NAMALWA (cell line): ENCODE results near the gene LRGUK.

Source experiments
- DNase-seq: peaks from one replicate; pipeline ENCODE4 v3.0.0-alpha.2; 2015; ENCODE audit warnings: low spot score

LRGUK gene

DNA sequence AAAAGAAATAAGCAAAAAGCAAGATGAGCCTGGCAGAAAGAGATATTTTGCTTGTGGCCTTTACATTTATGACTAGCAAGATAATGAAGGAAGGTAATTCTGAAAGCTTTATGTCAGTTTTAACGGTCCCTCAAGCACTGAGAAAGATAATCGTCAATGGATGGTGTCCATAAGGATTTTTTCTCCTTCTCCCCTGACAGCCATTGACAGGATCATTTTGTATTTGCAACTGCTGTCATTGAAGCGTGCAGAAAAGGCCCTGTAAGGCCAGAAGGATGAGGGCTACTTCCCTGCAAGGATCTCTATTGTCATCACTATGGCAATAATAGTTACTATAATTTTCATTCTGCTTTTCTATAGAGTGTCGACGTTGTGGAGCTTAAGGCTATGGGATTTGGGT lies 994 bp upstream of the LRGUK start:
- no peak for DNase-seq

DNA sequence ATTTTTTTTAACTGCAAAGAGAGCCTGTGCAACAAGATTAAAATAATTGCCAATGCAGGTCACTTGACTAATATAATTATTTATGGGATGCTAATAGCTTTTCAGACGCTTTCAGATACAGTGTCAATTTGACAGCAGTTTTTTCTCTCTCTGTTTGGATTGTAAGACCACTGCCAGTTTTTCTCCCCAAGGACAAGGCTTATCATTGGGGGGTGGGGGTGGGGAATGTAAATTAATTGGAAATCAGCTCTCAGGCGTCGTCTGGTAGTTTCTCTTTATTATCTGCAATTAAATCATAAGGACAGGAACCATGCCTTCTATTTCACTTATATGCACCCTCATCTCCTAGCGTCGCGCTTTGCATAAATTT lies 559 bp upstream of the LRGUK start:
- no peak for DNase-seq

DNA sequence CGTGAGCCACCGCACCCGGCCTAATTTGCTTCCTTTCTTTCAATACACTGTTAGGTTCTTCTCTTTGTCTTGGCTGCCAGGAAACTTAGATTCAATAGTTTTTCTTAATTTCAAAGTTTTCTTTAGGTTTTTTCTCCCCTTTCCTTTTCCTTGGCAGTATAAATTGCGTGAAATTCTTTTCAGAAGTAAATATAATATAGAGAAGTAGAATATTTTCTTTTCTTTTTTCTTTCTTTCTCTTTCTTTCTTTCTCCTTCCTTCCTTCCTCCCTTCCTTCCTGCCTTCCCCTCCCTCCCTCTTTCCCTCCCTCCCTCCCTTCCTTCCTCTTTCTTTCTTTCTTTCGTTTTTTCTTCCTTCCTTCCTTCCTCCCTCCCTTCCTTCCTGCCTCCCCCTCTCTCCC lies 1.7 kb downstream of the LRGUK start:
- no peak for DNase-seq

DNA sequence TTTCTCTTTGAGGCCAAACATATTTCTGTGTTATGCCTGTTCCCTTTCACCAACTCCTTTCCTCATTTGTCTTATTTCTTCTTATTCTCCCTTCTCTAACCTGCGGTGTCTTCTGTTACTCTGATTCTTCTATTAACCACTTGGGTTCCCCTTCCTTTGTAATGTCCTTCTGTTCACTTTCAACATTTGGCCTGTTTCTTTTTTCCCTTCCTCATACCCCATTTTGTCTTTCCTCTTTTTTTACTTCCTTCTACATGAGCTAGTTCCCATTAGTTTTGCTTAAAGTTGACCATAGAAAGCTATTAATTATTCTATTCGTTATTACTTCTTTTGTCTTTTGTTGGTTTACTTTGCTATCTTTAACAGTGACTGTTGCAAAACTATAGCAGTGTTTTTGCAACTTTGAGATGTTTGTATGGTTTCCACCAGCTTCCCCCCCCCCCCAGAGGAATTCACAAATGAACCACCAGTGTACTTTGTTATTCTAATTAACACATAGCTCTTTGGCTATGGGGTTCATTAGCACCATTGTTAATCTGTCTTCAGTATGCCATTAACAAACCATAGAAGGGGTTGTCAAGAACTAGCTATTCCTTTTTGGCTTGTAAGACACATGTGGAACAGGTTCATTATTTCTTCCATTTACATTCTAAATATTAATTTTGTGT lies 2.9 kb downstream of the LRGUK start:
- DNase-seq, result no peak

DNA sequence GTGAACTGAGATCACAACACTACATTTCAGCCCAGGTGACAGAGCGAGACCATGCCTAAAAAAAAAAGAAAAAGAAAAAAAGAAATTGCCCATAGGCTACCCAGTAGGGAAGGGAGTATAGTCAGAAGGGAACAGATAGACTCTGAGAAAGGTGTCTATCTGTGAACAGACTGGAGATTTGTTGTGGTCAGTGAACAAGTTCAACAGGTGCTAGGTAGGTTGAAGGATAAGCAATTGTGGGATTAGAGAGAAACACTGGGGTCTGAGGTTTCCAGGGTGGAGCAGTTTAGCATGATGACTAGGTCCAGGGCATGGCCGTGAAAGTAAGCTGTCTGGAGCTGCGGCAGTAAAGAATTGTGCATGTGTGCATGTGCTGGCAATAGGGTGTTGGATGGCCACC lies 6.9 kb downstream of the LRGUK start:
- no peak for DNase-seq

DNA sequence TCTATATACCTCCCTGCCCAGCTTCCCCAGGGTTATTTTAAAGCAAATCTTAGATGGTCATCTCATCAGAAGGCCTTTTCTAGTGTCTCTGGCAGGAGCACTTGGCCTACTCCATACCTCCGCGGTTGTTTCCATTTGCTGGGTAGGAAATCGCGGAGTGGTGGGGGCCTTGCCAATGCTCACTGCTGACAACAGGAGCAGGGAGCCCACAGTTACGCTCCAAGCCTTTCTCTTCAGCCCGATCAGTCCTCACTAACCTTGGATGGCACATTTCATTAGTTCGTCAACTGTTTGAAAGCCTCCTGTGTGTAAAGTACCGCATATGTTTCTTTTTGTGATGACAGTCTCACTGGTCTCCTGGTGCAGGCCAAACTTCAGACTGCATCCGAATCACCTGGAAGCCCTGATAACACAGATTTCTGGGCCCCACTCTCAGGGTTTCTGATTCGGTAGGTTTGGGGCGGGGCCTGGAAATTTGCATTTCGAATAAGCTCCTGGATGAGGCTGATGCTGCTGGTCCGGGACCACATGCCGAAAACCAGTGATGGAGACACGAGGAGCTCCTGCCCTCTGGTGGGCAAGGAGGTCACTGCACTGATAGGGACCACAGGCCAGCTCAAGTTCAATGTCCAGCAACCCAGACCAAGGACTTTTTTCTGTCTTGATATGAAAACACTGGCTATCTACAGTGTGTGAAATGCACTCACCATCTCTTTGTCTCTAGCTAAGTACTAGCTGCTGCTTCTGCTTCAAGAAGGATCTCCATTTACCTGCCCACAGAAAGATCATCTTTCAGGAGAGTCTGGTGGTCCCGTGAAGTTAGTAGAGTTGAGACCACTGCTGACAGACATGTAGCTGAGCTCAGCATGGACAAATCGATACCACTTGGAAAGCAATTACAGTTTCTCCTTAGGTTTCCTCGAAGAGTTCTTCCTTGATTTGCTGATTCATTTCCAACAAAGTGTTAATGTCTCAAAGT lies 14.0 kb downstream of the LRGUK start:
- peak; percentile 84 for DNase-seq

DNA sequence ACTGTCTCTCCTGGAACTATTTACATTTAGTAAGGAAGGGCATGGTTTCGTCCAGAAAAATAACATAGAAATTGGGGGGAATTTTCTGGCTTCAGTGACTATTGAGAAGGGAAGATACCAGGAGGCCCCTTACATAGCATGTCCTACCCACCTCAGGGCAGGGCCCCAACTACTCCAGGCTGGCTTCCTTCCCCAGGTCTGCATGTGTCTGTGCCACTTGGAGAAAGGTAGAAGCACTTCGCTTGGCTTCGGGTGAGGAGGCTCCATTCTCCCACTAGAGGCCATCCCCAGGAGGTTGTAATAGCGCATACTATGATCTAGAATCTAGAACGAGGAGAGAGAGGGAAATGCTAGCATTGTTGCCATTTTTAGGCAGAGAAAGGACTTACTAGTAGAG lies 14.7 kb downstream of the LRGUK start:
- no peak for DNase-seq

DNA sequence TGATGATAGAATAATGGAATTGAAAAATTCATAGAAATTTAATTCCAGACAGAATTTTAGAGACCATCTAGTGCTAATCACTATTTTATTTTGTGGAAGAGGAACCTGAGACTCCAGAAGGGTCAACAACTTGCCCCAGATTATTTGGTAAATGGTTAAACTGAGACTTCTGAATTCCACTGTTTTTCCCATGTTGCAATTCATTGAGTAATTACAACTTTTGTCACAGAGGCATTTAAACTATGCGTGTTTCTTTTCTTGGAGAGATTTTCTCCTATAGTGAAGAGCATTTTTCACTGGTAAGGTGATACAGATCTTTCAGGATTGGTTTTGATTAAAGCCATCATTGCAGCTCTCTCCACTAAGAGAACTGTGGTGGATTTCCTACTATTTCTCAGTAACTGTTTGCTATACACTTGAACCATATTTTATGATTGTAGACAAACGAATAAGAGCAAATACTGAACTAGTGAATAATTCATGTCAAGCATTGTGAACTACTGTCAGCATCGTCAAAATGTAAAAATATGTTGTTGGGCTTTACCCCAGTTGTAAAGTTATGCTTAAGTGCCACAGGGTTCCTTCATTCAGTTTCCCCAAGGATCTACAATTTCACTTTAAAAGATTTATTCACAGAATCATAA lies 26.5 kb downstream of the LRGUK start:
- DNase-seq, result no peak

DNA sequence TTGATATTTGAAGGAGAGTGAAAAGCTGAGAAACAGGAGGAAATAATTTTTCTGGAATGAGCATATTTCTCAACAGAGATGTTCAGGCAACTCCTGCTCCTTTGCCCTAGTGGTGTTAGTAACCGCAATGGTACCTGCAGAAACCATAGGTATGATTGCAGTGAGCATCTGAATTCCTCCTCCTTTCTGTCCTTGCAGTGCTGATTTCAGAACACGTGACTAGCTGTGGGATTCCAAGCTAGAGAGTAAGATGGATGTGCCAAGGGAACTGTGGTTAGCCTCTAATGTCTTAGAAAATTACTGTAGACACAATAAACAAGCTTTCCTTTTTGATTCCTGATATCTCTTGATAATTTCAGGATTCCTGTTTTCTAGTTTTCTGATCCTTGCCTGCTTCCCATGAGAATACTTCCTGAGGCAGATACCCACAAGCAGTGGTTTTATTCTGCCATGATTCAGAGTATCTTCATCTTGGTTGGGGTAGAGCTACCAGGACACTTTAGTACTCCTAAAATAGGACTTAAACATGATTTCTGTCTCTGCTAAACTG lies 27.5 kb downstream of the LRGUK start:
- DNase-seq, result no peak

DNA sequence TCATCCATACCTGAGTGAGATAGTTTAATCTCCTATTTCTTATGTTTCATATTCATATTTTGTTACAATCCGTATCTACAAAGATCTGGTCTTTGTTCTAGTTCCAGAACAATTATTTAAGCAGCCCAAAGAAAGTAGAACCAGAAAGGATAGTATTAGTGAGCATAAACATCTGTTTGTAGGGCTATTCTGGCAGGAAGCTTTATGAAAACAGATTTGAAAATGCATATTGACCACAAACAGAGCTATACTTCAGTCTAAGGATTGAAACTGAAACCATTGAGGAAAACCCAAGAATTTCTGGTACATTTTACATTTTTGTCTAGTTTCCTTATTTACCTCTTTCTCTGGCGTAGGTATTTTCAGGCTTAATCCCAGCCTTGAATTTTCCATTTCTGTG lies 28.1 kb downstream of the LRGUK start:
- DNase-seq, result no peak

DNA sequence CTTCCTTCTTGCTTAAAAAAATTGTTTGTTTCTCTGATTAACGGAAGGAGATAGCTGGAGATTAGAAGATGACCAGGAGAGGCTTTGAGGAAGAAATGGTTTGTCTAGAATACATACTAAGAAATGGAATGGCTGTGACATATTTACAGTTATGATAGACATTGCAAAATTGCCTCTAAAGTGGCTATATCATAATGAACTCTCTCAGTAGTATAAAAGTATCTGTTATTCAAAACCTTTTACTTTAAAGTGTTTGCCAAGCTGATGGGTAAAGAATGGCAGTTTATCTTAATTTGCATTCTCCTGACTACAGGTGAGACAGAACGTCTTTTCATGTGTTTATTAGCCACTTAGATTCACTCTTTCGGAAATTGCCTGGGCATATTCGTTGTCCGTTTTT lies 28.7 kb downstream of the LRGUK start:
- DNase-seq, result no peak

DNA sequence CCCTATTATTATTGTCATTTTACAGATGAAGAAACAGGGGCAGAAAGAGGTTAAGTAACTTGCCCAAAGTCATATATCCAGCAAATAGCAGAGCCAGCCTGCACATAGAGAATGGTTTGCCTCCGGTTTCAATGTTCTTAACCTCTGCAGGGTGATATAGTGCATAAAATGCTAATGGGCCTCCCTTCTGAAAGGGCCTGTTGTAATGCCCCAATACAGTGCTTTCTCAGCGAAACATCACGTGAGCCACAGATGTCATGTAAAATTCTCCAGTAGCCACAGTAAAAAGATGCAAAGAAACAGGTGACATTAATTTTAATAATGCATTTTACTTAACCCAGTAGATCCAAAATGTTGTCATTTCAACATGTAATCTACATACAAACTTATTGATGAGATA lies 38.1 kb downstream of the LRGUK start:
- DNase-seq, result no peak

DNA sequence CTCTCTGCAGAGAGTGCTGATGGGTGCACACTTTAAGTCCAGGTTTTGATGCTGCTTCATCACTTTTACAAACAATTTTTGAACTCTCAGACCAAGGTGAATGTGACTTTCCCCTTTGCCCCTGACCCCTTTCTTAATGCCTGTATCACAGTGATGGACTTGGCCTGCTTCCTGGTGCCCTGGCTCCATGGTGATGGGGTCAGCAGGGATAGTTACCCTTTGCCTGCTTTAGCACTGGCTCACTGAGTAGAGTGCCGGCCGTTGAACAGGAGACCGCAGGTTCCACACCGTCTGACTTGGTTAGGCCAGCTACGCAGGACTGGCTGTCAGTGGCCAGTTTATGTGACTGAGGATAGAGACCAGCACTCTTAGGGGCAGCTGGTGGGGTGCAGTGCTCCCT lies 40.1 kb downstream of the LRGUK start:
- DNase-seq, result no peak

DNA sequence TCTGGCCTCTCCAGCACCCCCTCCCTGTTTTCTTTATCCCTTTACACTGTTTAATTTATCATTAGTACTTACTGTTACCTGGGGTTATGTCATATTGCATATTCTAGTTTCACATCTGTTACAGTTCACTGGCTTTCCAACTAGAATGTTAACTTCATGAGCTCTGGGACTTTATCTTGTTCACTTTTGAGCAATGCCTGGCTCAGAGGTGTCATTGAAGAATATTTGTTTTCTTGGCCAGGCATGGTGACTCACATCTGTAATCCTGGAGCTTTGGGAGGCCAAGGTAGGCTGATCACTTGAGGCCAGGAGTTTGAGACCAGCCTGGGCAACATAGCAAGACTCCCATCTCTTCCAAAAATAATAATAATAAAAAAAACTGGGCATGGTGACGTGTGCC lies 40.7 kb downstream of the LRGUK start:
- DNase-seq, result no peak

DNA sequence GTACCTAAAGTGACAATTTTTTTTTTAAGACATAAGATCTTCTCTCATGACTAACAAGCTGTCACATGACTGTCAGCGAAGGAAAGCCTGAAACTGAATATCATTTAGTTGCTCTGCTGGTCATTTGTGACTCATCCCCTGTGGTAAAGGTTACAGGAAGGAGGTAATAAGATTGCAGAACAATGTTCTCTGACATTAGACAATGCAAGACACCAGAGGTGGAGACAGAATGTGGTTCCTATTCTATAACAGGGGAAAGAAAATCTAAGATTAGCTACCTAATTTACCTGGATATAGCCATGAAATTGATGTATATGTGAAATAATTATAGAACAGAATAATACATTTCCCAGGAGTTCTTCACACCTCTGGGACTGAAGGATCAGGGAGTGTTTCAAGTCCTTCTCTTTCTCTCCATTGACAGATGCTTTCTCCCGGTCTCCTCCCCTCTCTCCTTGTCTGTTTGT lies 47.7 kb downstream of the LRGUK start:
- peak; percentile 20 for DNase-seq

DNA sequence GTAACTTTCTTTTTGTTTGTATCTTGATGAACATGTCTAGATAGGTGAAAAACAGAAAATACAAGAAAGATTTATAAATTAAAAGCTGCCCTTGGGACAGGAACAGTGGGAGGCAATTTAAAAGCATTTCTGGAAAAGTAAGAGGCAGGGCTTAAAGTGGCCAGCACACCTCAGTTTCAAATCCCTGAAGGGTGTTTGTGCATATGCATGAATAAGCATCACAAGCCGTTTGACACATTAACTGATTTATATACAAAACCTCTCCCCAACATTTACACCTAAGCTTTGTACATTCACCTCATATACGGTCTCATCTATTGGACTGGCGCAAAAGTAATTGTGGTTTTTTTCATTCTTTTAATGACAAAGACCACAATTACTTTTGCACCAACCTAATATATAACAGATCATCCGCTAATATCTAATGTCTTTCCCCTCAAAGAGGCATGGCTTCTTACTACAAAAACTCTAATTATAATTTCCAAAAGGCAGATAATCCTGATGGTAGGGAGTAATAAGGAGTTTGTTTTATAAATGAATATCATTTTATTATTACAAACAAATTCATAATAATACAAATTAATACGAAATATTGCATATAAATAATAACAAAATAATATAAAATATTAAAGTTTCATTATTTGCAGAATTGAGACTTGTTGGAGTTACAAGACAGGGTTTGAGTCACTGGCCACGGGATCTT lies 48.3 kb downstream of the LRGUK start:
- no peak for DNase-seq

DNA sequence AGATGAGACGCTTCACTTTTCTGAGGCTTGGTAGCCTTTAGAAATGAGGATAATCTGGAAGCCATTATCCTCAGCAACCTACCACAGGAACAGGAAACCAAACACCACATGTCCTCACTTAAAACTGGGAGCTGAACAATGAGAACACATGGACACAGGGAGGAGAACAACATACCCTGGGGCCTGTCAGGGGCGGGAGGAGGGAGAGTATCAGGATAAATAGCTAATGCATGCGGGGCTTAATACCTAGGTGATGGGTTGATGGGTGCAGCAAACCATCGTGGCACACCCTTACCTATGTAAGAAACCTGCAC lies 48.9 kb downstream of the LRGUK start:
- DNase-seq, result no peak

DNA sequence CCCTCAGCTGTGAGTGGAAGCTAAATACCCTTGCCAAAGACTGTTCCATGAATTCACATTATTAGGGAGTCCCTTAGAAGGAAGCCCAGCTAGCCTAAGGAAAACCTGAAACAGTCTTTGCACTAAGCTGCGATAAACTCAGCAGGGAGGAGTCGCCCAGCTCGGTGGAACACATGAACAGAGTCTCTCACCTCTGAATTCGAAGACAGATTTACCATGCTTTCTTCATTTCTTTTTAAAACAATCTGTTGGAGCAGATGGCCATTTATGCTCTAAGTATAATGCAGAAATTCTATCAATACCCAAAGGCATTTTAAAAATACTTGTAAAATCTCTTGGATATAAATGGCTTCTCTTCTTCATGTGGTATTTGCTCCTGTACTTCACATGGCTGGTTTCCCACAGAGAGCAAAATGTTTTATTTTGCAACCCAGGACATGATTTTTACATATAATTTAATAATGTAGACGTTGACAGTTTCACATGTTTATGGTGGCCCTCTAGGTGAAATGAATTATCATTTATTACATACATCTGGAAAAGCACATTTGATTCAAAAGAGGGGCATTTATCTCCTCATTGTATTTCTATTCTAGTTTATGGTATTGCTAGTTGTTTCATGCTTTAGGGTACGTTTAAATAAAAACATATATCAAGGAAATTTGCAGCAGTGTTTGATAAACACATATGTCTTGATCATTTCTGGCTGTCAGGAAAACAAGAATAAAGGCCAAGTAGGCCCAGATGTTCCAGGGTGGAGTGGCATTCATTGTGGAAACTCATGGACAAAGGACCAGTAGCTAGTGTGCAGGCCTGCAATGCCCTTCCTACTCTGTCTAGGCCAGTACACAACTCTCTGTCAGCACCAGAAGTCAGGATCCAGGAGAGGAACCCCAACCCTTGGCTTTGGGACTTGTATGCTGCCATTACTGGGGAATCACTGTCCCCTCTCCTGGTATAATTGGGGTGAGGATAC lies 52.2 kb downstream of the LRGUK start:
- DNase-seq, result no peak

DNA sequence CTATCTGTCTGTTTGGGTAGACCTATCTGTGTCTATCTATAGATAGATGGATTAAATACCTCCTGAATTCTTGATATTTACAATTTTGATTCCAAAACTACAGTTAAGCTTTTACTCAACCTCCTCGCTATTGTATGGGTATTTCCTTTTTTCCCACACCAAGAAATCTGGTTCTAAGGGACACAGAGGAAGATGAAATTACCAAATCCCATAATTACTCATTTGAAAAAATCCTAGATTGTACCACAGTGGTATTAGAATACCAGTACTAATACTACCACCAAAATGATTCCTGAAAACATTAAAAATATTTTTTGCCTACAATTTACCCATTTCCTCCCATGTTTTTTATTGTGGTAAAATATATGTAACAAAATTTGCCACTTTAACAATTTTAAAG lies 53.2 kb downstream of the LRGUK start:
- no peak for DNase-seq

DNA sequence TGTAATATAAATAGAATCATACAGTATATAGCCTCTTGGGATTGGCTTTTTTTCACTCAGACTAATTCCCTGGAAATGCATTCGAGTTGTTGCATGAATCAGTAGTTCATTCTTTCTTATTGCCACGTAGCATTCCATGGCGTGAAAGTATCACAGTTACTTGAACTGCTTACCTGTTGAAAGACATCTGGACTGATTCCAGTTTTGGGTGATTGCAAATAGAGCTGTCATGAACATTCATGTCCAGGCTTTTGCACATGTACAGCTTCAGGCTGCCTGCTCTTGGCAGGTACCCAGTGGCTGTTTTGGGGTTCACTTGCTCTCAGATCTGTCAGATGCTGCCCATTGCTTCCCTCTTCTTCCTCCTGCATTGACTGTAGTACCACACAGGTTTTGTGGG lies 54.9 kb downstream of the LRGUK start:
- no peak for DNase-seq

DNA sequence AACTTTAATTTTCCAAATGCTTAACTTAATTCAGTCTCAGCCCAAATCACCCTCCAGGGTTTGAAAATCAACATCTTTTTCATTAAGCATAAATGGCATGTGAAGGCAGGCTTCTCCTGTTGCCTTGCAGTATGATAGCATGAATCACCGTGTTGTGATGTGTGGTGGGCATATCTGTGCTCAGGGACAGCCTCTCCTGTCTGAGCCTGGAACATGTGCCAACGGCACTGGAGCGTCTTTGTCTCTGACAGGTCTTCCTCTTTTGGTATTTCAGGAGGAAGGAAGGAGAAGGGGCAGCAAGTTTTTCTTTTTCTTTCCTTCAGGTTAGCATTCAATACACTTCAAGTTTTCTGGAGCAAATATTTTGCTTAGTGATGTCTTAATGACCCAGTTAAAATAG lies 57.6 kb downstream of the LRGUK start:
- no peak for DNase-seq
